SJSA1 (cell line): Measurements from ENCODE around the gene LRRC37B. TPM values are rescaled to one million over a fixed set of nuclear protein-coding genes. Genes with fewer than 3 reads are reported as not detected.
"Not testable (repeated sequence)": the region's sequence is repeated elsewhere in the genome, so short reads cannot be mapped to it uniquely, and the experiment has no call there.

Source experiments
- DNase-seq, 2 experiments: peaks; one replicate each; pipeline ENCODE4 v3.0.0-alpha.2; 2015 to 2020; ENCODE audit warnings: low spot score in 2 of 2, low read depth in 1 of 2
- H3K27ac ChIP-seq: fragments of 250-450 bp; sonication (Bioruptor Pico); 2 replicates; pipeline ENCODE4 v1.5.1; 2020; ENCODE audit warnings: mild to moderate bottlenecking, moderate library complexity
- H3K27me3 ChIP-seq: fragments of 250-450 bp; sonication (Bioruptor Pico); replicated peaks from 2 replicates; pipeline ENCODE4 v1.5.1; 2020; ENCODE audit warnings: mild to moderate bottlenecking, moderate library complexity
- H3K36me3 ChIP-seq: fragments of 250-450 bp; sonication (Bioruptor Pico); 2 replicates; pipeline ENCODE4 v1.5.1; 2020; ENCODE audit warnings: mild to moderate bottlenecking
- H3K4me1 ChIP-seq: fragments of 250-450 bp; sonication (Bioruptor Pico); replicated peaks from 2 replicates; pipeline ENCODE4 v1.6.1; 2021; ENCODE audit warnings: mild to moderate bottlenecking
- H3K4me3 ChIP-seq: fragments of 250-450 bp; sonication (Bioruptor Pico); 2 replicates; pipeline ENCODE4 v1.5.1; 2020; ENCODE audit warnings: mild to moderate bottlenecking
- H3K9me3 ChIP-seq: fragments of 250-450 bp; sonication (Bioruptor Pico); replicated peaks from 2 replicates; pipeline ENCODE4 v1.5.1; 2020; ENCODE audit warnings: mild to moderate bottlenecking
- total RNA-seq: library from RNA; depleted of rRNA; stranded (reverse); fragments of >200 nt; shearing (Covaris generic); gene quantifications from 2 replicates; pipeline ENCODE4 v1.2.3, GENCODE V29; 2014; rRNA removed

The LRRC37B gene
- 5.6 and 6.0 TPM in 2 replicates for total RNA-seq

- peak; percentile 79 to 86 for DNase-seq
- Histone ChIP-seq H3K4me1 (peaks cover 6% of the 10 kb centered on the region; the same call in 1 of the 2 replicates), H3K27ac (peak within 1 kb of the TSS; percentile 31; the same call in 1 of the 2 replicates), H3K36me3 (peaks cover 5% of the 10 kb centered on the region), H3K27me3 (no peaks in the 10 kb centered on the region), H3K4me3 (peak within 1 kb of the TSS; percentile 96), H3K9me3 (peaks cover 5% of the 10 kb centered on the region)
These were observed at the start of gene LRRC37B for GRCh38 chr17:32006957-32007462. Gene LRRC37B, plus strand, starts transcription at chr17:32007383. Its CDS starts 14,010 bp downstream, at chr17:32021393.

DNA sequence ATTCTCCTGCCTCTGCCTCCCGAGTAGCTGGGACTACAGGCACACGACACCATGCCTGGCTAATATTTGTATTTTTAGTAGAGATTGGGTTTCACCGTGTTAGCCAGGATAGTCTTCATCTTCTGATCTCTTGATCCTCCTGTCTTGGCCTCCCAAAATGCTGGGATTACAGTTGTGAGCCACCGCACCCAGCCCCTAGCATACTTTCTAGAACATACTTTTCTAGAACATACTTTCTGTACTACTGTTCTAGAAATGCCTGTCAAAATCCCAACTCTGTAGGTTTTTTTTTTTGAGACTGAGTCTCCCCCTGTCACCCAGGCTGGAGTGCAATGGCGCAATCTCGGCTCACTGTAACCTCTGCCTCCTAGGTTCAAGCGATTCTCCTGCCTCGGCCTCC is 43.1 kb upstream of the LRRC37B start:
- peaks cover 54% of the 10 kb centered on the region for H3K36me3 ChIP-seq
- not testable (repeated sequence) for H3K4me3 ChIP-seq, H3K27ac ChIP-seq, DNase-seq, H3K4me1 ChIP-seq, H3K9me3 ChIP-seq, H3K27me3 ChIP-seq

DNA sequence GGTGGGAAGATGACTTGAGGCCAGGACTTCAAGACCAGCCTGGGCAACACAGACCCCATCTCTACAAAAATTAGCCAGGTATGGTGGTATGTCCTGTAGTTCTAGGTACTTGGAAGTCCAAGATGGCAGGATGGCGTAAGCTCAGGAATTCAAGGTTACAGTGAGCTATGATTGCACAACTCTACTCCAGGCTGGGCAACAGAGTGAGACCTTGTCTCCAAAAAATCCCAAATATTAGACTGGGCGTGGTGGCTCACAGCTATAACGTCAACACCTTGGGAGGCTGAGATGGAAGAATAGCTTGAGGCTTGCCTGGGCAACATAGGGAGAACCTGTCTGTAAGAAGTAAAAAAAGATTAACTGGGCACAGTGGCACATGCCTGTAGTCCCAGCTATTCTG is 39.5 kb upstream of the LRRC37B start:
- Histone ChIP-seq H3K9me3 (no peaks in the 10 kb centered on the region), H3K27ac (no peak overlapping the region), H3K4me3 (no peak overlapping the region), H3K4me1 (no peaks in the 10 kb centered on the region), H3K36me3 (peaks cover 38% of the 10 kb centered on the region), H3K27me3 (no peaks in the 10 kb centered on the region)
- DNase-seq, result no peak

GRCh38 chr17:31970416-31970815 is 36.8 kb upstream of the LRRC37B start:
- DNase-seq, H3K4me3 ChIP-seq, H3K4me1 ChIP-seq, H3K27ac ChIP-seq, H3K27me3 ChIP-seq, H3K9me3 ChIP-seq: not testable (repeated sequence)
- peaks cover 21% of the 10 kb centered on the region for H3K36me3 ChIP-seq

- not testable (repeated sequence) for H3K4me3 ChIP-seq, DNase-seq, H3K4me1 ChIP-seq, H3K27me3 ChIP-seq, H3K9me3 ChIP-seq, H3K27ac ChIP-seq
- H3K36me3 ChIP-seq, result peaks cover 25% of the 10 kb centered on the region
These were observed 32.7 kb upstream of the LRRC37B start for GRCh38 chr17:31974269-31975071.

GRCh38 chr17:31975391-31975790 is 31.8 kb upstream of the LRRC37B start:
- H3K36me3 ChIP-seq, result peaks cover 25% of the 10 kb centered on the region
- H3K9me3 ChIP-seq, H3K4me1 ChIP-seq, H3K4me3 ChIP-seq, H3K27me3 ChIP-seq, DNase-seq, H3K27ac ChIP-seq: not testable (repeated sequence)

- H3K4me1 ChIP-seq, H3K4me3 ChIP-seq, H3K27me3 ChIP-seq, H3K9me3 ChIP-seq, DNase-seq, H3K27ac ChIP-seq: not testable (repeated sequence)
- H3K36me3 ChIP-seq, result peaks cover 95% of the 10 kb centered on the region
These were observed 15.4 kb upstream of the LRRC37B start for GRCh38 chr17:31991821-31992220.

GRCh38 chr17:31997005-31997404 is 10.2 kb upstream of the LRRC37B start:
- no peaks in the 10 kb centered on the region for H3K27me3 ChIP-seq
- H3K4me3 ChIP-seq, result no peak overlapping the region
- no peak overlapping the region for H3K27ac ChIP-seq
- H3K4me1 ChIP-seq, result no peaks in the 10 kb centered on the region
- peaks cover 89% of the 10 kb centered on the region for H3K36me3 ChIP-seq
- no peak for DNase-seq
- no peaks in the 10 kb centered on the region for H3K9me3 ChIP-seq

- Histone ChIP-seq H3K9me3 (peaks cover 5% of the 10 kb centered on the region), H3K27me3 (no peaks in the 10 kb centered on the region), H3K36me3 (peaks cover 5% of the 10 kb centered on the region), H3K4me1 (peaks cover 6% of the 10 kb centered on the region; the same call in 1 of the 2 replicates), H3K4me3 (peak overlapping the region; percentile 96), H3K27ac (peak overlapping the region; percentile 31; the same call in 1 of the 2 replicates)
- peak in 1 of 2 experiments; percentile 27 for DNase-seq
These were observed 498 bp downstream of the LRRC37B start for GRCh38 chr17:32007463-32008298.

DNA sequence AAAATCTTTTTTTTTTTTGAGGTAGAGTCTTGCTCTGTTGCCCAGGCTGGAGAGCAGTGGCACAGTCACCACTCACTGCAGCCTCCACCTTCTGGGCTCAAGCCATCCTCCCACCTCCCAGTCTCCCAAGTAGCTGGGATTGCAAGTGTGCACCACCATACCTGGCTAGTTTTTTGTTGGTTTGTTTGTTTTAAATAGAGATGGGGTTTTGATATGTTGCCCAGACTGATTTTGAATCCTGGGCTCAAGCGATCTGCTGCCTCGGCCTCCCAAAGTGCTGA is 2.0 kb downstream of the LRRC37B start:
- Histone ChIP-seq H3K4me1 (peaks cover 6% of the 10 kb centered on the region; the same call in 1 of the 2 replicates), H3K9me3 (peaks cover 5% of the 10 kb centered on the region), H3K27ac (no peak overlapping the region), H3K4me3 (no peak overlapping the region), H3K27me3 (no peaks in the 10 kb centered on the region), H3K36me3 (peaks cover 5% of the 10 kb centered on the region)
- no peak for DNase-seq

DNA sequence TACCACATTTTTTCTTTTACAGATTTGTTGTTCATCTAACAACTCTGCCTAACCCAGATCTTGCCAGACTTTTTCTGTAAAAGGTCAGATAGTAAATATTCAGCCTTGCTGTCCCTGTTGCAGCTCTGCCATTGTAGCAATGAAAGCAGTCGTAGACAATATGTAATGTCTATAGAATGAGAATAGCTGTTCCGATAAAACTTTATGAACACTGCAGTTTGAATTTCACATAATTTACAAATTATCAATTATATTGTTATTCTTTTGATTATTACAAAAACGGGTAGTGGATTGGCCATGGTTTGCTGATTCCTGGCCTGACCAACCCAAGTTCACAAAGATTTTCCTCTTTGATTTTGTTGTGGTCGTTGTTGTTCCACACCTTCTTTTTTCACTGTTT is 2.9 kb downstream of the LRRC37B start:
- H3K4me1 ChIP-seq, result peaks cover 6% of the 10 kb centered on the region
- DNase-seq, result no peak
- H3K27me3 ChIP-seq, result no peaks in the 10 kb centered on the region
- H3K9me3 ChIP-seq, result peaks cover 5% of the 10 kb centered on the region
- H3K36me3 ChIP-seq, result peaks cover 5% of the 10 kb centered on the region
- H3K4me3 ChIP-seq, result no peak overlapping the region
- no peak overlapping the region for H3K27ac ChIP-seq

DNA sequence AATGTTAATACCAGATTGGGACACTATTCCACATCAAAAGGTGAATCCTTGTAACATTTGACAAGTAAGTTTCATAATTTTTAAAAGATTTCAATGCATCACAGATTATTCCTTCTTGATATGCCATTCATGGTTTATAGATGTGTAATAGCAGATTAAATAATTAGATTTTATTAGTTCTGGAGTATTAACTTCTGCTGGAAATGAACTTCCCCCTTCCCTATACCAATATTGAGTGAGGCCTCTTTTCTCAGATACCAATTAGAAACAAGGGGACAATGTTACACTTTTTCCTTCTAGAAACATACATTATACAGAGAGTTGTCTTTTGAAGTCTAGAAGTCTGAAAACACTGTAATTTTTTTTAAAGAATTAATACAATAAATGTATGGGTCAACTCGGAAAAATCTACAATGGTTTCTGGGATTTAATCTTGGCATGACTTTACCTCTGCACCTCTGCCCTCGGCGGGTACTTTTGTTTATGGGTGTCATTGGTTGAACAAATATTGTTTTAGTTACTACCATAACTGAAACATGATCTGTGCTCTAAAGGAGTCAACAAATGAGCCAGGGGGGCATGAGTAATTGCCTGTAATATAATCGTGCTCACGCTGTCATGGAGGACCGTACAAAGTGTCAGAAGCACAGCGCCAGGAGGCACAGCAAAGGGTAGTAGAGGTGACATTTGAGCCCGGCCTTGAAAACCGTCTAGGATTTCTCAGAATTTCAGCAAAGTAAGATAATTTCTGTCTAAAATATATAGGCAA is 8.2 kb downstream of the LRRC37B start:
- Histone ChIP-seq H3K9me3 (no peaks in the 10 kb centered on the region), H3K36me3 (0 out of 2 replicates have a peak, but pooled peaks cover 2% of the 10 kb centered on the region), H3K4me1 (peaks cover 5% of the 10 kb centered on the region; the same call in 1 of the 2 replicates), H3K4me3 (no peak overlapping the region), H3K27ac (no peak overlapping the region), H3K27me3 (no peaks in the 10 kb centered on the region)
- DNase-seq, result peak in 1 of 2 experiments; percentile 11

DNA sequence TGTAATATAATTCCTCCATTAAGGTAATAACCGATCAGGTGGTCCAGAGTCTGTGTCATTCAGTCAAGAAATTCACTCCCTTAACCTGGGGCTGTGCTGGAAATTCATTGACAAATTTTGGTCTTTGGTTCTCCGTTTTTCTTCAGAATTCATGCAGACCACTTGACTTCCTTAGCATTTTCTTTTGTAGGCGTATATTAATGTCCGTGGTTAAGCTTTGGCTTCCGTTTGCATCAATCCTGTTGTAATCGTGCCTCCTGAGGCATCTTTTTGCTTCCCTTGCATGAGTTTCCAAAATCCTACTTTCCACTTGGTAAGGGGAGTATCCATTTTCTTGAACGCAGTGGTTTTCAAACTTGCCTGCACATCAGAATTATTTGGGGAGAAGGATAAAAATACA is 9.0 kb downstream of the LRRC37B start:
- H3K4me1 ChIP-seq, result peaks cover 5% of the 10 kb centered on the region; the same call in 1 of the 2 replicates
- no peak overlapping the region for H3K27ac ChIP-seq
- H3K9me3 ChIP-seq, result no peaks in the 10 kb centered on the region
- H3K4me3 ChIP-seq, result no peak overlapping the region
- DNase-seq, result no peak
- H3K27me3 ChIP-seq, result no peaks in the 10 kb centered on the region
- 0 out of 2 replicates have a peak, but pooled peaks cover 2% of the 10 kb centered on the region for H3K36me3 ChIP-seq
